BLaER1 treated with 17β-estradiol and CSF1 and Interleukin-3, amounts not matched to agents 10 nM and 100 nM (cell line): ENCODE data around the gene MCF2L.
A peak's percentile ranks its signal among the peaks of the same experiment; 100 is the strongest.

Experiments
- H3K27ac ChIP-seq, 11 experiments: shearing (Covaris generic); formaldehyde crosslinking; 2 replicates each; pipeline ENCODE4 v1.8.1; 2022
- H3K27me3 ChIP-seq, 11 experiments: shearing (Covaris generic); formaldehyde crosslinking; 2 replicates each; pipeline ENCODE4 v1.8.1; 2022
- H3K36me3 ChIP-seq, 11 experiments: shearing (Covaris generic); formaldehyde crosslinking; 2 replicates each; pipeline ENCODE4 v1.8.1; 2022
- H3K4me1 ChIP-seq, 10 experiments: shearing (Covaris generic); formaldehyde crosslinking; 2 replicates each; pipeline ENCODE4 v1.8.1; 2022
- H3K4me2 ChIP-seq, 11 experiments: shearing (Covaris generic); formaldehyde crosslinking; 2 replicates each; pipeline ENCODE4 v1.8.1; 2022
- H3K4me3 ChIP-seq, 10 experiments: shearing (Covaris generic); formaldehyde crosslinking; 2 replicates each; pipeline ENCODE4 v1.8.1; 2022
- H3K9ac ChIP-seq, 11 experiments: shearing (Covaris generic); formaldehyde crosslinking; 2 replicates each; pipeline ENCODE4 v1.8.1; 2022
- H3K9me3 ChIP-seq, 11 experiments: shearing (Covaris generic); formaldehyde crosslinking; replicated peaks in 1 of 11; 2 replicates each; pipeline ENCODE4 v1.8.1; 2022
- H4K20me1 ChIP-seq, 11 experiments: shearing (Covaris generic); formaldehyde crosslinking; 2 replicates each; pipeline ENCODE4 v1.8.1; 2022
- Cebpa-rat ChIP-seq, 11 experiments: shearing (Covaris generic); IDR thresholded peaks; 2 replicates each; pipeline ENCODE4 v1.8.1; 2022

The MCF2L gene

GRCh38 chr13:113058129-113058987, 89.3 kb downstream of the MCF2L start:
- Histone ChIP-seq H3K9me3 (peaks cover 25 to 33% (median 28%) of the 10 kb centered on the region in 11 experiments), H3K36me3 (no peaks in the 10 kb centered on the region), H3K4me1 (no peaks in the 10 kb centered on the region), H4K20me1 (no peaks in the 10 kb centered on the region), H3K27me3 (no peaks in the 10 kb centered on the region), H3K4me3 (no peak overlapping the region), H3K9ac (no peak overlapping the region), H3K27ac (no peak overlapping the region), H3K4me2 (no peak overlapping the region)
- TF ChIP-seq Cebpa-rat (IDR thresholded peaks at IDR 0.05): no peak

- Histone ChIP-seq H3K27ac (no peak overlapping the region), H3K4me3 (no peak overlapping the region), H3K9ac (no peak overlapping the region), H3K27me3 (no peaks in the 10 kb centered on the region), H3K36me3 (no peaks in the 10 kb centered on the region), H4K20me1 (0 out of 22 replicates have a peak, but pooled peaks cover 0 to 2% (median 0%) of the 10 kb centered on the region in 11 experiments), H3K9me3 (peaks cover 25 to 33% (median 28%) of the 10 kb centered on the region in 11 experiments), H3K4me1 (peaks cover 0 to 2% (median 0%) of the 10 kb centered on the region in 10 experiments; a peak in 3 of 20 replicates), H3K4me2 (no peak overlapping the region)
- 0 out of 22 replicates have a peak, but pooled peaks of 1 of the 11 experiments have one; percentile 7 for TF ChIP-seq Cebpa-rat (IDR thresholded peaks at IDR 0.05)
These were observed 90.2 kb downstream of the MCF2L start for GRCh38 chr13:113058988-113059850.

GRCh38 chr13:113059891-113060290, 90.9 kb downstream of the MCF2L start:
- Histone ChIP-seq H3K4me2 (no peak overlapping the region), H3K4me3 (no peak overlapping the region), H3K27ac (no peak overlapping the region), H3K27me3 (no peaks in the 10 kb centered on the region), H3K4me1 (peaks cover 0 to 9% (median 0%) of the 10 kb centered on the region in 10 experiments; a peak in 3 of 20 replicates), H4K20me1 (peaks cover 0 to 5% (median 0%) of the 10 kb centered on the region in 11 experiments; a peak in 1 of 22 replicates), H3K36me3 (no peaks in the 10 kb centered on the region), H3K9me3 (peaks cover 25 to 33% (median 28%) of the 10 kb centered on the region in 11 experiments), H3K9ac (no peak overlapping the region)
- no peak for TF ChIP-seq Cebpa-rat (IDR thresholded peaks at IDR 0.05)

GRCh38 chr13:113060557-113061270, 91.7 kb downstream of the MCF2L start:
- no peak for TF ChIP-seq Cebpa-rat (IDR thresholded peaks at IDR 0.05)
- Histone ChIP-seq H3K27me3 (no peaks in the 10 kb centered on the region), H3K9me3 (peaks cover 25 to 33% (median 28%) of the 10 kb centered on the region in 11 experiments), H4K20me1 (peaks cover 0 to 13% (median 0%) of the 10 kb centered on the region in 11 experiments; a peak in 1 of 22 replicates), H3K9ac (no peak overlapping the region), H3K4me2 (no peak overlapping the region), H3K4me1 (peaks cover 0 to 9% (median 0%) of the 10 kb centered on the region in 10 experiments; a peak in 3 of 20 replicates), H3K4me3 (no peak overlapping the region), H3K36me3 (no peaks in the 10 kb centered on the region), H3K27ac (no peak overlapping the region)

- no peak for TF ChIP-seq Cebpa-rat (IDR thresholded peaks at IDR 0.05)
- no peaks in the 10 kb centered on the region for H3K27me3 ChIP-seq
These were observed 92.2 kb downstream of the MCF2L start for GRCh38 chr13:113061271-113061625.

GRCh38 chr13:113061796-113062425, 92.9 kb downstream of the MCF2L start:
- Histone ChIP-seq H3K4me1 (peaks cover 0 to 9% (median 0%) of the 10 kb centered on the region in 10 experiments; a peak in 3 of 20 replicates), H3K4me3 (no peak overlapping the region), H3K9me3 (peaks cover 17 to 21% (median 19%) of the 10 kb centered on the region in 11 experiments), H3K4me2 (no peak overlapping the region), H3K27me3 (no peaks in the 10 kb centered on the region), H3K27ac (no peak overlapping the region), H3K36me3 (no peaks in the 10 kb centered on the region), H4K20me1 (peaks cover 0 to 15% (median 0%) of the 10 kb centered on the region in 11 experiments; a peak in 1 of 22 replicates), H3K9ac (no peak overlapping the region)
- TF ChIP-seq Cebpa-rat (IDR thresholded peaks at IDR 0.05): no peak

More at GRCh38 chr13:113061271-113061625, 92.2 kb downstream of the MCF2L start:
- peaks cover 24 to 28% (median 25%) of the 10 kb centered on the region in 11 experiments for H3K9me3 ChIP-seq
- no peak overlapping the region for H3K4me2 ChIP-seq
- H3K4me1 ChIP-seq: peaks cover 0 to 9% (median 0%) of the 10 kb centered on the region in 10 experiments; a peak in 3 of 20 replicates
- H3K27ac ChIP-seq: no peak overlapping the region
- H4K20me1 ChIP-seq: peaks cover 0 to 15% (median 0%) of the 10 kb centered on the region in 11 experiments; a peak in 1 of 22 replicates
- H3K9ac ChIP-seq: no peak overlapping the region
- H3K4me3 ChIP-seq: no peak overlapping the region
- H3K36me3 ChIP-seq: no peaks in the 10 kb centered on the region

GRCh38 chr13:113062691-113063090, 93.7 kb downstream of the MCF2L start:
- H3K27ac ChIP-seq: no peak overlapping the region
- H3K9me3 ChIP-seq: peaks cover 9 to 13% (median 12%) of the 10 kb centered on the region in 11 experiments
- no peaks in the 10 kb centered on the region for H3K27me3 ChIP-seq
- no peak overlapping the region for H3K9ac ChIP-seq
- no peak for TF ChIP-seq Cebpa-rat (IDR thresholded peaks at IDR 0.05)
- H3K4me2 ChIP-seq: no peak overlapping the region
- peaks cover 0 to 9% (median 0%) of the 10 kb centered on the region in 10 experiments; a peak in 3 of 20 replicates for H3K4me1 ChIP-seq
- H3K4me3 ChIP-seq: no peak overlapping the region
- peaks cover 0 to 15% (median 0%) of the 10 kb centered on the region in 11 experiments; a peak in 1 of 22 replicates for H4K20me1 ChIP-seq
- no peaks in the 10 kb centered on the region for H3K36me3 ChIP-seq

- TF ChIP-seq Cebpa-rat (IDR thresholded peaks at IDR 0.05): no peak
- Histone ChIP-seq H3K27me3 (no peaks in the 10 kb centered on the region), H3K4me3 (no peak overlapping the region), H3K9ac (no peak overlapping the region), H3K4me2 (no peak overlapping the region), H3K4me1 (peaks cover 0 to 9% (median 0%) of the 10 kb centered on the region in 10 experiments; a peak in 3 of 20 replicates), H4K20me1 (peaks cover 0 to 15% (median 0%) of the 10 kb centered on the region in 11 experiments; a peak in 1 of 22 replicates), H3K36me3 (no peaks in the 10 kb centered on the region), H3K27ac (no peak overlapping the region), H3K9me3 (peaks cover 5 to 9% (median 8%) of the 10 kb centered on the region in 11 experiments)
These were observed 94.1 kb downstream of the MCF2L start for GRCh38 chr13:113063091-113063491.
